SK-N-SH treated with all-trans-retinoic acid at 6 μM for 48 hours (cell line): ENCODE data around the gene HTR4.

ENCODE experiments used
- CREB5 ChIP-seq: fragments of 250-450 bp; sonication (Bioruptor Pico); IDR thresholded peaks from 2 replicates; pipeline ENCODE4 v1.5.1; 2020; ENCODE audit warnings: low read depth, mild to moderate bottlenecking, moderate library complexity
- CSDC2 ChIP-seq: fragments of 250-450 bp; sonication (Bioruptor Pico); IDR thresholded peaks from 2 replicates; pipeline ENCODE4 v1.5.0; 2020; ENCODE audit warnings: mild to moderate bottlenecking, moderate library complexity
- PATZ1 ChIP-seq: fragments of 250-450 bp; sonication (Bioruptor Pico); IDR thresholded peaks from 2 replicates; pipeline ENCODE4 v1.8.0; 2020; ENCODE audit warnings: mild to moderate bottlenecking, moderate library complexity, borderline replicate concordance
- SNAI2 ChIP-seq: fragments of 250-450 bp; sonication (Bioruptor Pico); IDR thresholded peaks from 2 replicates; pipeline ENCODE4 v1.5.0; 2020; ENCODE audit warnings: mild to moderate bottlenecking, moderate library complexity
- TCF4 ChIP-seq: fragments of 250-450 bp; sonication (Bioruptor Pico); IDR thresholded peaks from 2 replicates; pipeline ENCODE4 v1.8.0; 2021; ENCODE audit warnings: mild to moderate bottlenecking, moderate library complexity, borderline replicate concordance
- ZFP30 ChIP-seq: fragments of 450-650 bp; formaldehyde crosslinking; IDR thresholded peaks from 2 replicates; pipeline ENCODE4 v1.5.0; 2022; ENCODE audit warnings: mild to moderate bottlenecking, moderate library complexity

GRCh38 chr5:148623101-148623500 lies 31.2 kb downstream of the HTR4 start:
- TF ChIP-seq PATZ1 (CRISPR knock-in tag) (no peak), CREB5 (CRISPR knock-in tag) (no peak), TCF4 (CRISPR knock-in tag) (no peak), ZFP30 (CRISPR knock-in tag) (no peak), CSDC2 (CRISPR knock-in tag) (no peak), SNAI2 (no peak)
